Activated naive CD8-positive, alpha-beta T cell (primary cell): ENCODE data around the gene HOMER2.
A peak's percentile ranks its signal among the peaks of the same experiment; 100 is the strongest.

Experiments
- H3K27ac Mint-ChIP-seq: one replicate; pipeline ENCODE4 v1.8.0; 2021; ENCODE audit warnings: mixed read lengths
- H3K27me3 Mint-ChIP-seq: one replicate; pipeline ENCODE4 v1.8.0; 2021; ENCODE audit warnings: mixed read lengths
- H3K36me3 Mint-ChIP-seq: one replicate; pipeline ENCODE4 v1.8.0; 2021; ENCODE audit warnings: mixed read lengths
- H3K4me1 Mint-ChIP-seq: one replicate; pipeline ENCODE4 v1.8.0; 2021; ENCODE audit warnings: low read depth, mixed read lengths
- H3K4me3 Mint-ChIP-seq: one replicate; pipeline ENCODE4 v1.8.0; 2021; ENCODE audit warnings: mild to moderate bottlenecking, mixed read lengths
- H3K9me3 Mint-ChIP-seq: one replicate; pipeline ENCODE4 v1.8.0; 2021; ENCODE audit warnings: low read depth, mixed read lengths

HOMER2 gene

GRCh38 chr15:82972990-82973389, 20.5 kb upstream of the HOMER2 start:
- Mint-ChIP-seq H3K27me3 (no peaks in the 10 kb centered on the region), H3K4me3 (no peak overlapping the region), H3K4me1 (no peaks in the 10 kb centered on the region), H3K27ac (no peak overlapping the region), H3K36me3 (peaks cover 4% of the 10 kb centered on the region), H3K9me3 (no peaks in the 10 kb centered on the region)

- Mint-ChIP-seq H3K4me3 (no peak overlapping the region), H3K9me3 (no peaks in the 10 kb centered on the region), H3K27me3 (no peaks in the 10 kb centered on the region), H3K36me3 (peaks cover 4% of the 10 kb centered on the region), H3K4me1 (no peaks in the 10 kb centered on the region), H3K27ac (no peak overlapping the region)
Measured at GRCh38 chr15:82971218-82971984, 18.9 kb upstream of the HOMER2 start.

- Mint-ChIP-seq H3K9me3 (no peaks in the 10 kb centered on the region), H3K27me3 (no peaks in the 10 kb centered on the region), H3K36me3 (peaks cover 4% of the 10 kb centered on the region), H3K27ac (no peak overlapping the region), H3K4me3 (no peak overlapping the region), H3K4me1 (no peaks in the 10 kb centered on the region)
Measured at GRCh38 chr15:82970696-82971095, 18.2 kb upstream of the HOMER2 start.

GRCh38 chr15:82970078-82970686, 17.7 kb upstream of the HOMER2 start:
- Mint-ChIP-seq H3K4me1 (no peaks in the 10 kb centered on the region), H3K4me3 (no peak overlapping the region), H3K9me3 (no peaks in the 10 kb centered on the region), H3K27me3 (no peaks in the 10 kb centered on the region), H3K27ac (no peak overlapping the region), H3K36me3 (peaks cover 2% of the 10 kb centered on the region)

- Mint-ChIP-seq H3K4me1 (no peaks in the 10 kb centered on the region), H3K9me3 (no peaks in the 10 kb centered on the region), H3K36me3 (peaks cover 2% of the 10 kb centered on the region), H3K27ac (no peak overlapping the region), H3K4me3 (no peak overlapping the region), H3K27me3 (no peaks in the 10 kb centered on the region)
Measured at GRCh38 chr15:82969353-82969752, 16.8 kb upstream of the HOMER2 start.

- Mint-ChIP-seq H3K27me3 (no peaks in the 10 kb centered on the region), H3K36me3 (peaks cover 2% of the 10 kb centered on the region)
Measured at GRCh38 chr15:82968066-82968465, 15.5 kb upstream of the HOMER2 start.

GRCh38 chr15:82966671-82967071, 14.2 kb upstream of the HOMER2 start:
- Mint-ChIP-seq H3K27ac (no peak overlapping the region), H3K9me3 (no peaks in the 10 kb centered on the region), H3K4me1 (no peaks in the 10 kb centered on the region), H3K27me3 (no peaks in the 10 kb centered on the region), H3K4me3 (no peak overlapping the region), H3K36me3 (no peaks in the 10 kb centered on the region)

More at GRCh38 chr15:82968066-82968465, 15.5 kb upstream of the HOMER2 start:
- no peaks in the 10 kb centered on the region for H3K4me1 Mint-ChIP-seq
- no peak overlapping the region for H3K4me3 Mint-ChIP-seq
- no peaks in the 10 kb centered on the region for H3K9me3 Mint-ChIP-seq
- H3K27ac Mint-ChIP-seq: no peak overlapping the region

GRCh38 chr15:82964890-82965289, 12.4 kb upstream of the HOMER2 start:
- no peak overlapping the region for H3K27ac Mint-ChIP-seq
- no peaks in the 10 kb centered on the region for H3K4me1 Mint-ChIP-seq
- no peak overlapping the region for H3K4me3 Mint-ChIP-seq
- no peaks in the 10 kb centered on the region for H3K9me3 Mint-ChIP-seq
- no peaks in the 10 kb centered on the region for H3K36me3 Mint-ChIP-seq
- H3K27me3 Mint-ChIP-seq: no peaks in the 10 kb centered on the region

- H3K4me3 Mint-ChIP-seq: no peak overlapping the region
- H3K27ac Mint-ChIP-seq: no peak overlapping the region
- no peaks in the 10 kb centered on the region for H3K4me1 Mint-ChIP-seq
- H3K9me3 Mint-ChIP-seq: no peaks in the 10 kb centered on the region
- H3K27me3 Mint-ChIP-seq: no peaks in the 10 kb centered on the region
- no peaks in the 10 kb centered on the region for H3K36me3 Mint-ChIP-seq
Measured at GRCh38 chr15:82963471-82964341, 11.2 kb upstream of the HOMER2 start.

GRCh38 chr15:82960766-82961165, 8.2 kb upstream of the HOMER2 start:
- Mint-ChIP-seq H3K36me3 (peaks cover 5% of the 10 kb centered on the region), H3K4me1 (no peaks in the 10 kb centered on the region), H3K4me3 (no peak overlapping the region), H3K27me3 (no peaks in the 10 kb centered on the region), H3K27ac (no peak overlapping the region), H3K9me3 (no peaks in the 10 kb centered on the region)

GRCh38 chr15:82959423-82959822, 6.9 kb upstream of the HOMER2 start:
- Mint-ChIP-seq H3K27ac (no peak overlapping the region), H3K36me3 (peaks cover 5% of the 10 kb centered on the region), H3K9me3 (no peaks in the 10 kb centered on the region), H3K4me3 (no peak overlapping the region), H3K4me1 (no peaks in the 10 kb centered on the region), H3K27me3 (no peaks in the 10 kb centered on the region)

- peaks cover 5% of the 10 kb centered on the region for H3K36me3 Mint-ChIP-seq
- no peaks in the 10 kb centered on the region for H3K4me1 Mint-ChIP-seq
- no peak overlapping the region for H3K27ac Mint-ChIP-seq
- H3K9me3 Mint-ChIP-seq: no peaks in the 10 kb centered on the region
- no peaks in the 10 kb centered on the region for H3K27me3 Mint-ChIP-seq
- no peak overlapping the region for H3K4me3 Mint-ChIP-seq
Measured at GRCh38 chr15:82958638-82959037, 6.1 kb upstream of the HOMER2 start.

GRCh38 chr15:82951472-82952157, 905 bp downstream of the HOMER2 start:
- H3K4me3 Mint-ChIP-seq: peak overlapping the region; percentile 92
- H3K4me1 Mint-ChIP-seq: peaks cover 6% of the 10 kb centered on the region
- peaks cover 2% of the 10 kb centered on the region for H3K36me3 Mint-ChIP-seq
- peaks cover 3% of the 10 kb centered on the region for H3K27me3 Mint-ChIP-seq
- H3K27ac Mint-ChIP-seq: no peak overlapping the region
- H3K9me3 Mint-ChIP-seq: no peaks in the 10 kb centered on the region

GRCh38 chr15:82950746-82951370, 1.7 kb downstream of the HOMER2 start:
- Mint-ChIP-seq H3K9me3 (no peaks in the 10 kb centered on the region), H3K27me3 (peaks cover 3% of the 10 kb centered on the region), H3K36me3 (peaks cover 2% of the 10 kb centered on the region), H3K4me1 (peaks cover 6% of the 10 kb centered on the region), H3K4me3 (no peak overlapping the region), H3K27ac (no peak overlapping the region)
